Fibroblast of mammary gland (primary cell): ENCODE data around the gene NRG3.

Source experiments
- DNase-seq: peaks from one replicate; pipeline ENCODE4 v3.0.0-alpha.2; 2010; ENCODE audit warnings: low read depth
- H3K4me3 ChIP-seq: 2 replicates; pipeline ENCODE4 v1.5.1; 2011; ENCODE audit warnings: low read depth, mild to moderate bottlenecking, low read length, moderate library complexity; ENCODE audit not compliant: control insufficient read depth
- TF ChIP-seq, protein P1 (sequence below): conservative IDR thresholded peaks from 2 replicates; pipeline ENCODE4 v1.5.1; 2011; ENCODE audit warnings: low read depth, low read length, inconsistent platforms; ENCODE audit not compliant: control insufficient read depth, insufficient read depth

NRG3 gene

DNA sequence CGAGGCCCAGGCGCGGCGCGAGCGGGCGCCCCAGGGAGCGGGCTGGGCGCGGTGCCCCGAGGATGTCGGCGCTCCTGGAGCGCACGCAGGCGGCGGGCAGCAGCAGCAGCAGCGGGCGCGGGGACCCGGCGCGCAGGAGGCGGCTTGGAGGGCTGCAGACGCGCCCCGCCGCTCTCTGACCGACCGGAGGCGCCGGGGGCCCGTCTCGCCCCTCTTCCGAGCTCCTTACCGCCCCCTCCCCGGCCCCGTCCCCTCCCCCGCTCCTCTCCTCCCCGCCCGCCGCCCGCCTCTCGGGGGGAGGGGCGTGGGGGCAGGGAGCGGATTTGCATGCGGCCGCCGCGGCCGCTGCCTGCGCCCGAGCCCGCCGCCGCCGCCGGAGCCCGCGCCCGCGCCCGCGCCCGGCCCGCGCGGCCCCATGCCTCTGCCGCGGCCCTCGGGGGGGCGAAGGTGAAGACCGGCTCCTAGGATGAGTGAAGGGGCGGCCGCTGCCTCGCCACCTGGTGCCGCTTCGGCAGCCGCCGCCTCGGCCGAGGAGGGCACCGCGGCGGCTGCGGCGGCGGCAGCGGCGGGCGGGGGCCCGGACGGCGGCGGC, at the start of gene NRG3:
Gene NRG3, plus strand, starts transcription at position 320 of the 592 bp plus-strand sequence.
- H3K4me3 ChIP-seq: no peak within 1 kb of the TSS
- TF ChIP-seq, protein P1, sequence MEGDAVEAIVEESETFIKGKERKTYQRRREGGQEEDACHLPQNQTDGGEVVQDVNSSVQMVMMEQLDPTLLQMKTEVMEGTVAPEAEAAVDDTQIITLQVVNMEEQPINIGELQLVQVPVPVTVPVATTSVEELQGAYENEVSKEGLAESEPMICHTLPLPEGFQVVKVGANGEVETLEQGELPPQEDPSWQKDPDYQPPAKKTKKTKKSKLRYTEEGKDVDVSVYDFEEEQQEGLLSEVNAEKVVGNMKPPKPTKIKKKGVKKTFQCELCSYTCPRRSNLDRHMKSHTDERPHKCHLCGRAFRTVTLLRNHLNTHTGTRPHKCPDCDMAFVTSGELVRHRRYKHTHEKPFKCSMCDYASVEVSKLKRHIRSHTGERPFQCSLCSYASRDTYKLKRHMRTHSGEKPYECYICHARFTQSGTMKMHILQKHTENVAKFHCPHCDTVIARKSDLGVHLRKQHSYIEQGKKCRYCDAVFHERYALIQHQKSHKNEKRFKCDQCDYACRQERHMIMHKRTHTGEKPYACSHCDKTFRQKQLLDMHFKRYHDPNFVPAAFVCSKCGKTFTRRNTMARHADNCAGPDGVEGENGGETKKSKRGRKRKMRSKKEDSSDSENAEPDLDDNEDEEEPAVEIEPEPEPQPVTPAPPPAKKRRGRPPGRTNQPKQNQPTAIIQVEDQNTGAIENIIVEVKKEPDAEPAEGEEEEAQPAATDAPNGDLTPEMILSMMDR: no peak
- no peak for DNase-seq

DNA sequence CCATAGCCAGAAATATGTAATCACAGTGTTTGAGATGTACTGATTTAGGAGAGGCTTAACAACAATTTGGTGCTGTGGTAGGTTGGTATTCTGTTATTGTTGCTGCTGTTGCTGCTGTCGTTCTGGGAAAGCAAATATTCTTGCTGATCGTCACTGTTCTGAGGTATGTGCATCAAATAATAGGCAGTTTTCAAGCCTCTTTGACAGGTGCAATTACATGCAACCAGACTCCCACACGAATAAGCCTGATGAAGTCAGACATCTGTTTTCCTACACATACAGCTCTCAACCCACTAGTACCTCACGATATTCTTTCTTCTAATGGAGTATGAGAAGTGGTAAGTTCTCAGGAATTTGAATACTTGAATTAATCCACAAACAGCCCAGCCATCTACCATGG, 46.7 kb upstream of the NRG3 start:
- DNase-seq: no peak
- TF ChIP-seq, protein P1: no peak
- no peak overlapping the region for H3K4me3 ChIP-seq

DNA sequence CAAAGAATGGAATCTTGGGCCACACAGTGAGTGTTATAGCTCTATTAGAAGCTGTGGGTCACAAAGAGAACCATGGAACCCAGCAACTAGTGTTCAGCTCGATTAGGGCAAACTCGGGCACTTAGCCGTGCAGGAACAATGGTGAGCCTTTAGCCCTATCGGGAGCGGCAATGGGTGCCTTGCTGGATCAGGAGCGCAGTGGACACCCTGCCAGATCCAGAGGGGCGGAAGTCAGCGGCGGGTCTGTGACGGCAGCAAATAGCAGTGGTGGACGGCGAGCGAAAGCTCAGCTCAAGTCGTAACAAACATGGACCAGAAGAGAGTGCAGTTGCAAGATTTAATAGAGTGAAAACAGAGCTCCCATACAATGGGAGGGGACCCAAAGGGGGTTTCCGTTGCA, 43.9 kb upstream of the NRG3 start:
- no peak overlapping the region for H3K4me3 ChIP-seq
- TF ChIP-seq, protein P1: no peak
- DNase-seq: no peak

DNA sequence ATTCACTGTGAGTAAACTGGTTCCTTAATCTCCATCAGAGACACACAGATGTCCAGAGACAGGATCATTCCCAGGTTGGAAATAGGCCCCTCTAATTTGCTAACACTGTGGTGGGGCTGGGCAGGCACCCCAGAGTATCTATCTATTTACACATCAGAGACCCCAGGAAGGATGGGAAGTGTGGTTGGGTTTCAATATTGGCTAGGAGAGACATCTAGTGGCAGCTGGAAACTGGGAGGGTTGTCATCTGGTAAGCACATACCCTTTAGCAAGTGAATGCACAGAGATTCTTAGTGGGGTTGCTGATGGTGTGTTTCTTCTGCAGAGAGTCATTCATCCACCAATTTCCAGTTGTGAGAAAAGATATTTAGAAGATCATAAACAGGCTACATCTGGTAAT, 36.0 kb upstream of the NRG3 start:
- TF ChIP-seq, protein P1: no peak
- DNase-seq: no peak
- no peak overlapping the region for H3K4me3 ChIP-seq

DNA sequence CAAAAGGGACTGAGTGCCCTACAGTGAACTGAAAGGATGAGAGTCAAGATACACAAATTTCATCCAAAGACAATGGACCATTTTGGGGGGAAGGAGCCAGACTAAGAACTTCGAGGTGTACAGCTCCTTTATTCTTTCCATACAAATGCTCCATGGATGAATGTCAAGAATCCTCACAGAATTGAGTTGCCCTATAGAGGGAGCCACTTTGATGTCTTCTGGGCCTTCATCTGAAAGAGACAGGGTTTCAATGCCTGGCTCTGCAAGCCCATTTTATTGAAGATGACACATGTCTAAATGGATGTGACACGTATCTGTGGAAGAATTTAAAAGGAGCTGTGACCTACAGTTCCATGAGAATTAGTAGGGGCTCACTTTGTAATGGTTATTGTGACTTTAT, 32.0 kb upstream of the NRG3 start:
- no peak for DNase-seq
- TF ChIP-seq, protein P1: no peak
- H3K4me3 ChIP-seq: no peak overlapping the region

DNA sequence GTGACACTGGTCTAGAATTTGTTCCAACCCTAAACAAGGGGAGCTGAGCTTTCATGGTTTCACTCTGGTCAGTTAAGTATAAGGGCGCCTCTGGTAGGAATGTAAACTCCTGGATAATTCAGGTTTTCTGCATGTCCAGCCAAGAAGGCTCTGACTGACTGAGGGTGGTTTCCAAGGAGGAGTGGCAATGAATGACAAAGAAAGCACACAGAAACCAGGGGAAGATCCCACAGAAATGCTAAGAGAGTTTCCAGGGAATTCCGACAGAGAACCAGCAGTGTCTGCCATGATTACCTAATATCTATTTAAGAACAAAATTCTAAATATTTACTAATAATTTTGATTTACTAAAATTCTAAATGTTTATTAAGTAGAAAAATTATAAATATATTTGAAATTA, 27.3 kb upstream of the NRG3 start:
- TF ChIP-seq, protein P1: no peak
- no peak for DNase-seq

DNA sequence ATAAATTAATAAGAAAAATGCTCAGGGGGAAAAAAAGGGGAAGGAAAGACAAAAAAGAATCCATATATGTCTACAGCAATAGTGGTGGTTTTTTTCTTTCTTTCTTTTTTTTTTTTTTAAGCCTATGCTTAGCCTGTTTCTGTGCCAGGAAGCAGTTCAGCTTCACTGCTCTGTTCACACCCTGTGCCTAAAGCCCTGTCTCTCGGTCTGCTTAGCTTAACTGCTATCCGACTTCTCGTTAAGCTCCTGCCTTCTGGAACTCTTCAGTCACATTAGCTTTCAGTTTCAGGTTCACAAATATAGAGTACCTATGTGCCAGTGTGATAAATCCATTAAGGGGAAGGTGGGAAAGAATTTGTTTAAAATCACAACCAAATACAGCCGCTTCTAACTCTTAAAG, 26.5 kb upstream of the NRG3 start:
- no peak overlapping the region for H3K4me3 ChIP-seq
- DNase-seq: no peak
- TF ChIP-seq, protein P1: no peak

More for the DNA sequence above, 27.3 kb upstream of the NRG3 start:
- H3K4me3 ChIP-seq: no peak overlapping the region
